ENCODE data around the gene GPR15. TPM values are rescaled to one million over a fixed set of nuclear protein-coding genes. Genes with fewer than 3 reads are reported as not detected.

GPR15 gene
- total and polyA plus RNA-seq, 2 donors (not counting 1 experiment from before 2014, with no cell fraction given), result under 0.01 TPM; not detected in 1

DNA sequence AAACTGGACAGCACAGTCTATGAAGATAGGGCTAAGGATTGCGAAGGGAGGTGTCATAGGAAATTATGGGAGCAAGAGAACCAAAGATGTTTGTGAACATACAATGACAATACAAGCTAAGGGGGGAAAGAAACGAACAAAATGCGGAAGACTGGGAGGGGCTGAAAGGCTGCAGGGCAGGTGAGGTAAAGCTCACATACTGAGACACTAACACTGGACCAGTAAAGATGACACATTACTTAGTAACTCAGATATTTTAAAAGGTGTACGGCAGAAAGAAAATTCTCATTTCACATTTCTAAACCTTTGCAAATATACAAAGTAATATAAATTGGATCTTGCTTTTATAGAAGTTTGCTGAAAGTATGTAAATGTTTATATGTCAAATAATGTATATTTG lies 19.2 kb upstream of the GPR15 start:
- Histone ChIP-seq H3K4me1 (ENCODE audit: control insufficient read depth, extremely low read depth, insufficient read depth, low read length) (no peaks in the 10 kb centered on the region), H3K4me2 (ENCODE audit: extremely low read depth, insufficient read depth, low read length) (no peak overlapping the region), H3K27me3 (ENCODE audit: control insufficient read depth, insufficient read depth, low read length) (no peaks in the 10 kb centered on the region), H4K20me1 (ENCODE audit: control insufficient read depth, extremely low read depth, insufficient read depth, low read length) (no peaks in the 10 kb centered on the region), H2AFZ (ENCODE audit: low read length) (no peak overlapping the region), H3K9ac (ENCODE audit: insufficient read depth, low read length) (no peak overlapping the region), H3K79me2 (ENCODE audit: control insufficient read depth, insufficient read depth, low read length) (no peaks in the 10 kb centered on the region), H3K9me3 (ENCODE audit: control insufficient read depth, insufficient read depth, low read depth, low read length) (no peaks in the 10 kb centered on the region), H3K36me3 (ENCODE audit: control insufficient read depth, insufficient read depth, low read length) (peaks cover 4% of the 10 kb centered on the region), H3K4me3 (replicated peaks in 1 of 4; ENCODE audit: control extremely low read depth in 1 of 4, insufficient read depth in 1 of 4, low read depth in 3 of 4, low read length in 4 of 4) (no peak overlapping the region), H3K27ac (ENCODE audit: insufficient read depth, low read length) (no peak overlapping the region)
- no peak for DNase-seq (ENCODE audit: low read depth in 2 of 2)
- no peak for TF ChIP-seq EZH2 (IDR thresholded peaks at IDR 0.05; ENCODE audit: low read length, missing control alignments)
- TF ChIP-seq, protein P1, sequence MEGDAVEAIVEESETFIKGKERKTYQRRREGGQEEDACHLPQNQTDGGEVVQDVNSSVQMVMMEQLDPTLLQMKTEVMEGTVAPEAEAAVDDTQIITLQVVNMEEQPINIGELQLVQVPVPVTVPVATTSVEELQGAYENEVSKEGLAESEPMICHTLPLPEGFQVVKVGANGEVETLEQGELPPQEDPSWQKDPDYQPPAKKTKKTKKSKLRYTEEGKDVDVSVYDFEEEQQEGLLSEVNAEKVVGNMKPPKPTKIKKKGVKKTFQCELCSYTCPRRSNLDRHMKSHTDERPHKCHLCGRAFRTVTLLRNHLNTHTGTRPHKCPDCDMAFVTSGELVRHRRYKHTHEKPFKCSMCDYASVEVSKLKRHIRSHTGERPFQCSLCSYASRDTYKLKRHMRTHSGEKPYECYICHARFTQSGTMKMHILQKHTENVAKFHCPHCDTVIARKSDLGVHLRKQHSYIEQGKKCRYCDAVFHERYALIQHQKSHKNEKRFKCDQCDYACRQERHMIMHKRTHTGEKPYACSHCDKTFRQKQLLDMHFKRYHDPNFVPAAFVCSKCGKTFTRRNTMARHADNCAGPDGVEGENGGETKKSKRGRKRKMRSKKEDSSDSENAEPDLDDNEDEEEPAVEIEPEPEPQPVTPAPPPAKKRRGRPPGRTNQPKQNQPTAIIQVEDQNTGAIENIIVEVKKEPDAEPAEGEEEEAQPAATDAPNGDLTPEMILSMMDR (conservative IDR thresholded peaks at IDR 0.05 in 1 of 2, IDR thresholded peaks at IDR 0.05 in 1 of 2; ENCODE audit: low read depth in 1 of 2, low read length in 2 of 2), result no peak

DNA sequence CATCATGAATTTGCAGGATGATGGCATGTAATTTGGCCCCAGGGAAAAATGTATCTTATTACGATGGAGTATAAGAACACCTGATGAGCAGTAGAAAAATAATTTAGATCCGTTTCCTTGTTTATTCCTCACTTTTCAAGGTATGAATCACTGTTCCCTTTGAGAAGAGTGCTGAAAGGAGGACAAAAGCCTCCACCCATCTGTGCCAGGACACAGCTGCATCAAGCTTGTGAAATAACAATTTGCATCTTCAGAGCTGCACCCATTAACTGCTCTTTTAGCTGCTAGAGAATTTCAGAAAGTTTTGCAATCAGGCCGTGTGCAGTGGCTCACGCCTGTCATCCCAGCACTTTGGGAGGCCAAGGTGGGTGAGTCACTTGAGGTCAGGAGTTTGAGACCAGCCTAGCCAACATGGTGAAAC lies 18.7 kb upstream of the GPR15 start:
- no peak overlapping the region for H2AFZ ChIP-seq (ENCODE audit: low read length)
- no peak overlapping the region for H3K9ac ChIP-seq (ENCODE audit: insufficient read depth, low read length)
- H3K4me2 ChIP-seq (ENCODE audit: extremely low read depth, insufficient read depth, low read length), result no peak overlapping the region
- no peak overlapping the region for H3K27ac ChIP-seq (ENCODE audit: insufficient read depth, low read length)
- no peaks in the 10 kb centered on the region for H3K79me2 ChIP-seq (ENCODE audit: control insufficient read depth, insufficient read depth, low read length)
- peak; percentile 23 to 77 for DNase-seq (ENCODE audit: low read depth in 2 of 2)
- peaks cover 4% of the 10 kb centered on the region for H3K36me3 ChIP-seq (ENCODE audit: control insufficient read depth, insufficient read depth, low read length)
- no peak overlapping the region for H3K4me3 ChIP-seq (replicated peaks in 1 of 4; ENCODE audit: control extremely low read depth in 1 of 4, insufficient read depth in 1 of 4, low read depth in 3 of 4, low read length in 4 of 4)
- H3K27me3 ChIP-seq (ENCODE audit: control insufficient read depth, insufficient read depth, low read length), result no peaks in the 10 kb centered on the region
- TF ChIP-seq, protein P1 (conservative IDR thresholded peaks at IDR 0.05 in 1 of 2, IDR thresholded peaks at IDR 0.05 in 1 of 2; ENCODE audit: low read depth in 1 of 2, low read length in 2 of 2), result no peak
- no peak for TF ChIP-seq EZH2 (IDR thresholded peaks at IDR 0.05; ENCODE audit: low read length, missing control alignments)
- H3K9me3 ChIP-seq (ENCODE audit: control insufficient read depth, insufficient read depth, low read depth, low read length), result no peaks in the 10 kb centered on the region
- H3K4me1 ChIP-seq (ENCODE audit: control insufficient read depth, extremely low read depth, insufficient read depth, low read length), result no peaks in the 10 kb centered on the region
- no peaks in the 10 kb centered on the region for H4K20me1 ChIP-seq (ENCODE audit: control insufficient read depth, extremely low read depth, insufficient read depth, low read length)

DNA sequence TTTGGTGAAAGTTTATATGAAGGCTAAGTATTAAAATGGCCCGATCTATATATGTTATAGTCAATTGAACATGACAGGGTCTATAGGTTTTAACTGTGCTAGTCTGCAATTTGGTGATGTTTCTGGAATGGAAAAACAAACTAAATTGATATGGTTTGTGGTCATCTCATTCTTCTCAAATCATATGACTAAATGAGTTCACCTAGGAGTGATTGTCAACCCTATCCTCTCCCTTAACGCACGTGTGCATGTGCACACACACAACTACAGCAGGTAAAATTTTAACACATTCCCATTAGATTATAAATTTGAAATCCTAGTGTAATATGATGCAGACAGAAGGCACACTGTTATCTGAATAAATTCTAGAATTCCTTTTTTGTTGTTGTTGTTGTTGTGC lies 18.0 kb upstream of the GPR15 start:
- H3K27me3 ChIP-seq (ENCODE audit: control insufficient read depth, insufficient read depth, low read length), result no peaks in the 10 kb centered on the region

More for the DNA sequence above, 18.0 kb upstream of the GPR15 start:
- H3K9me3 ChIP-seq (ENCODE audit: control insufficient read depth, insufficient read depth, low read depth, low read length), result no peaks in the 10 kb centered on the region
- no peak for TF ChIP-seq EZH2 (IDR thresholded peaks at IDR 0.05; ENCODE audit: low read length, missing control alignments)
- TF ChIP-seq, protein P1 (conservative IDR thresholded peaks at IDR 0.05 in 1 of 2, IDR thresholded peaks at IDR 0.05 in 1 of 2; ENCODE audit: low read depth in 1 of 2, low read length in 2 of 2), result no peak
- H3K4me2 ChIP-seq (ENCODE audit: extremely low read depth, insufficient read depth, low read length), result no peak overlapping the region
- no peak overlapping the region for H3K4me3 ChIP-seq (replicated peaks in 1 of 4; ENCODE audit: control extremely low read depth in 1 of 4, insufficient read depth in 1 of 4, low read depth in 3 of 4, low read length in 4 of 4)
- no peak for DNase-seq (ENCODE audit: low read depth in 2 of 2)
- H4K20me1 ChIP-seq (ENCODE audit: control insufficient read depth, extremely low read depth, insufficient read depth, low read length), result no peaks in the 10 kb centered on the region
- no peak overlapping the region for H3K27ac ChIP-seq (ENCODE audit: insufficient read depth, low read length)
- H3K36me3 ChIP-seq (ENCODE audit: control insufficient read depth, insufficient read depth, low read length), result peaks cover 4% of the 10 kb centered on the region
- no peaks in the 10 kb centered on the region for H3K4me1 ChIP-seq (ENCODE audit: control insufficient read depth, extremely low read depth, insufficient read depth, low read length)
- no peaks in the 10 kb centered on the region for H3K79me2 ChIP-seq (ENCODE audit: control insufficient read depth, insufficient read depth, low read length)
- no peak overlapping the region for H3K9ac ChIP-seq (ENCODE audit: insufficient read depth, low read length)
- no peak overlapping the region for H2AFZ ChIP-seq (ENCODE audit: low read length)

Data from fibroblast of lung (primary cell).